MCF 10A (cell line): Measurements from ENCODE around the gene PRLH. TPM values are rescaled to one million over a fixed set of nuclear protein-coding genes. Genes with fewer than 3 reads are reported as not detected.

Experiments
- BruUV-seq: library from RNA; stranded (reverse); fragments of 400-500 nt; replicated peaks from 2 replicates; lab custom pipeline; 2021; lab: Mats Ljungman, UMichigan
- CTCF ChIA-PET: fragments of 300-600 bp; sonication (Branson Sonifier 250); formaldehyde crosslinking; extraction: SDS; loops from one replicate; lab custom pipeline; 2021; ENCODE audit warnings: antibody characterized with exemption, inconsistent platforms; lab: Yijun Ruan, JAX
- POLR2A ChIA-PET: fragments of 300-600, 350-650 bp; sonication (Branson Sonifier 250); formaldehyde crosslinking; extraction: SDS; loops from one replicate; lab custom pipeline; 2020; ENCODE audit warnings: antibody characterized with exemption, inconsistent platforms; lab: Yijun Ruan, JAX
- DNase-seq: peaks from one replicate; pipeline ENCODE4 v3.0.0-alpha.2; 2018; ENCODE audit not compliant: unreplicated experiment
- H3K27ac Mint-ChIP-seq: one replicate; pipeline ENCODE4 v1.8.0; 2022; ENCODE audit warnings: mild to moderate bottlenecking, low read depth, mixed read lengths; ENCODE audit not compliant: unreplicated experiment
- H3K27me3 Mint-ChIP-seq: one replicate; pipeline ENCODE4 v1.8.0; 2022; ENCODE audit warnings: mixed read lengths; ENCODE audit not compliant: insufficient read depth, unreplicated experiment
- H3K36me3 Mint-ChIP-seq: one replicate; pipeline ENCODE4 v1.8.0; 2022; ENCODE audit warnings: mild to moderate bottlenecking, moderate library complexity, mixed read lengths; ENCODE audit not compliant: insufficient read depth, unreplicated experiment
- H3K4me1 Mint-ChIP-seq: one replicate; pipeline ENCODE4 v1.8.0; 2022; ENCODE audit warnings: mixed read lengths; ENCODE audit not compliant: insufficient read depth, unreplicated experiment
- H3K4me3 Mint-ChIP-seq: one replicate; pipeline ENCODE4 v1.8.0; 2022; ENCODE audit warnings: mild to moderate bottlenecking, moderate library complexity, mixed read lengths; ENCODE audit not compliant: unreplicated experiment
- H3K9me3 Mint-ChIP-seq: one replicate; pipeline ENCODE4 v1.8.0; 2022; ENCODE audit warnings: mixed read lengths; ENCODE audit not compliant: unreplicated experiment
- CTCF ChIP-seq: fragments of 200-600 bp; IDR thresholded peaks from one replicate; pipeline ENCODE4 v1.8.0; 2022; ENCODE audit warnings: antibody characterized with exemption, mild to moderate bottlenecking; ENCODE audit not compliant: unreplicated experiment
- intact Hi-C: fragments of 100-400 bp; cut with micrococcal nuclease; formaldehyde crosslinking; loops from 2 replicates; pipeline ENCODE4 v1.14.1; 2022
- total RNA-seq: library from RNA; stranded (reverse); gene quantifications from 2 replicates; pipeline ENCODE4 v1.2.3, GENCODE V29; 2022

The PRLH gene
- total RNA-seq, 1 experiment from 2014 or later: not detected

GRCh38 chr2:237541243-237541642 lies 25.1 kb upstream of the PRLH start:
- Mint-ChIP-seq H3K4me1 (peaks cover 10% of the 10 kb centered on the region), H3K27ac (no peak overlapping the region), H3K9me3 (no peaks in the 10 kb centered on the region), H3K27me3 (no peaks in the 10 kb centered on the region), H3K36me3 (no peaks in the 10 kb centered on the region), H3K4me3 (no peak overlapping the region)
- ChIA-PET CTCF (interaction anchor here (1.0 to 2.3 kb wide), 2 partner anchors 29 to 31 kb away, joined by 6 to 10 read pairs; no protein-coding TSS in a partner anchor), POLR2A (interaction anchor here (0.6 to 1.2 kb wide), 2 partner anchors 18 to 100 kb away, joined by 3 read pairs; no protein-coding TSS in a partner anchor)
- TF ChIP-seq CTCF: no peak
- BruUV-seq: no TSS peak
- no peak for DNase-seq
- intact Hi-C loops: no loop called here

GRCh38 chr2:237542001-237542704 lies 24.2 kb upstream of the PRLH start:
- Mint-ChIP-seq H3K4me3 (no peak overlapping the region), H3K9me3 (no peaks in the 10 kb centered on the region), H3K36me3 (no peaks in the 10 kb centered on the region), H3K4me1 (peaks cover 10% of the 10 kb centered on the region), H3K27ac (no peak overlapping the region), H3K27me3 (no peaks in the 10 kb centered on the region)
- no peak for DNase-seq
- intact Hi-C loops: no loop called here
- CTCF ChIA-PET: interaction anchor here (1.0 kb wide), 1 partner anchor 30 kb away, joined by 6 read pairs; no protein-coding TSS in a partner anchor
- POLR2A ChIA-PET: no interaction called here
- no TSS peak for BruUV-seq
- TF ChIP-seq CTCF: no peak

- no peak for TF ChIP-seq CTCF
- intact Hi-C loops: no loop called here
- Mint-ChIP-seq H3K4me1 (peaks cover under 1% of the 10 kb centered on the region), H3K27ac (no peak overlapping the region), H3K27me3 (no peaks in the 10 kb centered on the region), H3K4me3 (no peak overlapping the region), H3K36me3 (no peaks in the 10 kb centered on the region), H3K9me3 (no peaks in the 10 kb centered on the region)
- POLR2A ChIA-PET: interaction anchor here (1.1 kb wide), 1 partner anchor 11 kb away, joined by 3 read pairs; no protein-coding TSS in a partner anchor
- no TSS peak for BruUV-seq
- CTCF ChIA-PET: interaction anchor here (0.7 kb wide), 1 partner anchor 483 kb away, joined by 3 read pairs; no protein-coding TSS in a partner anchor
- DNase-seq: no peak
Observed at GRCh38 chr2:237546040-237546875, 20.1 kb upstream of the PRLH start.

- no peak for TF ChIP-seq CTCF
- Mint-ChIP-seq H3K4me3 (no peak overlapping the region), H3K27ac (no peak overlapping the region), H3K27me3 (no peaks in the 10 kb centered on the region), H3K4me1 (no peaks in the 10 kb centered on the region), H3K36me3 (peaks cover under 1% of the 10 kb centered on the region), H3K9me3 (no peaks in the 10 kb centered on the region)
- DNase-seq: no peak
- POLR2A ChIA-PET: no interaction called here
- BruUV-seq: no TSS peak
- CTCF ChIA-PET: interaction anchor here (0.7 kb wide), 2 partner anchors 24 to 482 kb away, joined by 3 read pairs; no protein-coding TSS in a partner anchor
- intact Hi-C loops: no loop called here
Observed at GRCh38 chr2:237546876-237547395, 19.4 kb upstream of the PRLH start.
